ENCODE data around the gene EFHD1.

DNA sequence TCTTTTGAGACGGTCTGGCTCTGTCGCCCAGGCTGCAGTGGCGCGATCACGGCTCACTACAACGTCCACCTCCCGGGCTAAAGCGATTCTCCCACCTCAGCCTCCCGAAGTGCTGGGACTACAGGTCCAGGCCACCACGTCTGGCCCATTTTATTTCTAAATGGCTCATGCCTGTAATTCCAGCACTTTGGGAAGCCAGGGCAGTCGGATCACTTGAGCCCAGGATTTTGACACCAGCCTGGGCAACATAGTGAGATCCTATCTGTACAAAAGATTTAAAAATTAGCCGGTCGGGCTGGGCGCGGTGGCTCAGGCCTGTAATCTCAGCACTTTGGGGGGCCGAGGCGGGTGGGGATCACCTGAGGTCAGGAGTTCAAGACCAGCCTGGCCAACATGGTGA is 26.4 kb upstream of the EFHD1 start:
- TF ChIP-seq CTCF (IDR thresholded peaks at IDR 0.05) (no peak), EZH2 (IDR thresholded peaks at IDR 0.05; ENCODE audit: borderline replicate concordance, insufficient read depth, low read depth, low read length, poor library complexity, severe bottlenecking) (no peak)
